ENCODE data around the gene PLCL1.
"Not testable (repeated sequence)": the region's sequence is repeated elsewhere in the genome, so short reads cannot be mapped to it uniquely, and the experiment has no call there.

The PLCL1 gene

DNA sequence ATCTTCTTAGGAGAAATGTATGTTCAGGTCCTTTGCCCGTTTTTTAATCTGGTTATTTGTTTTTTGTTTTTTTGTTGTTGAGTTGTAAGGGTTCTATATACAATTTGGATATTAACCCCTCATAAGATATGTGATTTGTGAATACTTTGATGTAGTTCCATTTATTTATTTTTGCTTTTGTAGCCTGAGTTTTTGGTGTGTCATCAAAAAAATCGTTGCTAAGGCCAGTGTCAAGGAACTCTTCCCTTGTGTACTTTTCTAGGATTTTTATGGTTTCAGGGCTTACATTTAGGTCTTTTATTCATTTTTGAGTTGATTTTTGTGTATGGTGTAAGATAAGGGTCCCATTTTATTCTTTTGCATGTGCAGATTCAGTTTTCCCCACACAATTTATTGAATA is 372.6 kb downstream of the PLCL1 start:
- DNase-seq (ENCODE audit: low read depth in 2 of 2) = no peak

DNA sequence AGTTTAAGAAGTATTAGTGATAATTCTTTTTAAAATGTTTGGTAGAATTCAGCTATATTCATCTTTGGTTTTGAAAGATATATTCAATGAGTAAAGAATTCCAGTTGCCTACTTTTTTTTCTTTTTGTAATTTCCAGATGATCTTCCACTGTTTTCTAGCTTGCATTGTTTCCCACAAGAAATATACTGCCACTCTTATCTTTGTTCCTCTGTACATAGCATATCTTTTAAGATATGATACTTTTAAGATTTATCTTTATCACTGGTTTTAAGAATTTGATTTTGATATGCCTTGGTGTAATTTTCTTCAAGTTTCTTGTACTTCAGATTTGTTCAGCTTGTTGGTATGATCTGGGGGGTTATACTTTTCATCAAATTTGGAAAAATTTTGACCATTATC is 374.4 kb downstream of the PLCL1 start:
- no peak for DNase-seq (ENCODE audit: low read depth in 2 of 2)

DNA sequence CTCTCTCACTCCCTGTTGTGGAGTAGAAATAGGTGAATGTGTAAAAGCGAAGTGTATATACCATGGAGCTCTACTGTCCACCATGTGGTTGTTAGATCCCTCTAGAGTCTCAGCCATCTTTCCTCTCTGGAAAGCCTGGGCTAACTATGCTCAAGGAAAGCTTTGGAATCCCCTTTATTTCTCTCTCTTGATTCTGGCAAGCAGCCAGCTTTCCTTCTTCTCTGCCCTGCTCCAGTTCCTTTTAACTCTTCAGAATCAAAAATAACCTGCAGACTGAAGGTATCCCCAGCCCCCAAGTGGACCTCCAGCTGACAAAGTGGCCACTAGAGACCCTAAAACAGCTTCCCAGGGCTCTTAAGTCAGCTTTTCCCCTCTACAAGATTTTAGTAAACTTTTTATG is 381.9 kb downstream of the PLCL1 start:
- no peak for DNase-seq (ENCODE audit: low read depth in 2 of 2)

DNA sequence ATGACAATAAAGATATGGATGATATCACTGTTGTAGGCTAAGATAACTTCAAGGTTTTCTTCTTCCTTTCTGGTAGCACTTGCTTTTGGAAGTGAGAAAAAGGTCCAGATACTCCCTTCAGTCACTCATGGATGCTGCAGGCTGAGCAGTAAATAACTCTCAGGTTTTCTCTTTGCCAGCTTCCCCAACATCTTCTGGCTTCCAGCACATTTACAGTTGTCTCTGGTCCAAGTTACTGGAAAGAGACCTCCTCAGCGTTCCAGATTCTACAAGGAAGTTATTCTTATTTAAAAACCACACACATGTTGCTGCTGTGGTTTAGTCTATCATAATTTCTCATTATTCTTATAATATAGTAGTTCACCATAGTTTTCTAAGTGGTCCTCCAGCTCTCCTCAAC is 383.4 kb downstream of the PLCL1 start:
- DNase-seq (ENCODE audit: low read depth in 2 of 2) = no peak

DNA sequence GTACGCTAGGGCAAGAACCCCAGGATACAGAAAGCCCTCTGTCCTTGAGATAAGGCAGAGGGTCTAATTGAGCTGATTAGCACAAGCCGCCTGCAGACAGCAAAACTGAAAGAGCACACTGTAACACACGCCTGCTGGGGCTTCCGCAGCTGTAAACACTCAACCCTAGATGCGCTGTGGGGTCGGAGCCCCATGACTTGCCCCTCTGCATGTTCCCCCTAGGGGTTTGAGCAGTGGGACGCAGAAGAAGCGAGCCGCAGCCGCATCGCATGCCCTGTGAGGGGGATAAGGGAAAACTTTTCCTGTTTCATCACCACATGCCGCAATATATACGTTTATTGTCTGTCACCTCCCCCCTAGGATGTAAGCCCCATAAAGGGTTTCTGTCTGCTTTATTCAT is 384.6 kb downstream of the PLCL1 start:
- DNase-seq (ENCODE audit: low read depth in 2 of 2) = no peak

DNA sequence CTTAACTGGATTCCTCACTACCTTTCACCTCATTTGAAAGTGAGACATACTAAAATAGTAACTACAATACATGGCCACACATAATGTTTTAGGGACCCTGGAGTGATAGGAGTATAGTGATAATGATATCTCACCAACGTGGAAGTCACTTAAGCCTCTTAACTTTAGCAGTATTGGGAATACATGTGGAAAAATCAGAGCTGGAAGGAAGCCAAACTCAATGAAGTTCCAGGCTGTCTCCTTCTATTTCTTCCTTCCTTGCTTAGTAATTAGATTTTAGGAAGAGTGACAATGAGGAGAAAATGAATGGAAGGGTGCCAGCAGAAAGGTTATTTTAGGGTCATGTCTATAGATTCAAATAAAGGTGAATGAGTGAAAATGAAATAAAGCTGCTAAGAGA is 387.3 kb downstream of the PLCL1 start:
- no peak for DNase-seq (ENCODE audit: low read depth in 2 of 2)

DNA sequence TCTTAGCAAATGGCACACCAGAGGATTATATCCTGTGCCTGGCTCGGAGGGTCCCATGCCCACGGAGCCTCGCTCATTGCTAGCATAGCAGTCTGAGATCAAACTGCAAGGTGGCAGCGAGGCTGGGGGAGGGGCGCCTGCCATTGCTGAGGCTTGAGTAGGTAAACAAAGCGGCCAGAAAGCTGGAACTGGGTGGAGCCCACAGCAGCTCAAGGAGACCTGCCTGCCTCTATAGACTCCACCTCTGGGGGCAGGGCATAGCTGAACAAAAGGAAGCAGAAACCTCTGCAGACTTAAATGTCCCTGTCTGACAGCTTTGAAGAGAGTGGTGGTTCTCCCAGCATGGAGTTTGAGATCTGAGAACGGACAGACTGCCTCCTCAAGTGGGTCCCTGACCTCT is 392.2 kb downstream of the PLCL1 start:
- DNase-seq (ENCODE audit: low read depth in 2 of 2) = not testable (repeated sequence)

Measured in activated CD8-positive, alpha-beta memory T cell treated with anti-CD3 and anti-CD28 coated beads for 4 hours (primary cell).